Suprapubic skin (tissue), 4 donors: ENCODE results near the gene RAB22A. TPM values are rescaled to one million over a fixed set of nuclear protein-coding genes. Genes with fewer than 3 reads are reported as not detected.
A peak's percentile ranks its signal among the peaks of the same experiment; 100 is the strongest.

ENCODE experiments used
- DNase-seq, 2 donors: peaks; one replicate each; pipeline ENCODE4 v3.0.0-alpha.2; 2019; ENCODE audit warnings: low spot score in 2 of 2
- H3K27ac ChIP-seq: fragments of 200-600 bp; sonication (generic); one replicate; pipeline ENCODE4 v1.5.1; 2019
- H3K27me3 ChIP-seq: fragments of 200-600 bp; sonication (generic); one replicate; pipeline ENCODE4 v1.5.1; 2019
- H3K36me3 ChIP-seq: fragments of 200-600 bp; sonication (generic); one replicate; pipeline ENCODE4 v1.5.1; 2019
- H3K4me1 ChIP-seq: fragments of 200-600 bp; sonication (generic); one replicate; pipeline ENCODE4 v1.5.1; 2019
- H3K4me3 ChIP-seq: fragments of 200-600 bp; sonication (generic); one replicate; pipeline ENCODE4 v1.5.1; 2019; ENCODE audit warnings: mild to moderate bottlenecking
- H3K9me3 ChIP-seq: fragments of 200-600 bp; sonication (generic); one replicate; pipeline ENCODE4 v1.5.1; 2019
- CTCF ChIP-seq, 2 donors: fragments of 200-600 bp in 1 of 2; fragments of 450-650 bp in 1 of 2; sonication (generic) in 1 of 2; IDR thresholded peaks; one replicate each; pipeline ENCODE4 v1.5.1; 2016 to 2019; ENCODE audit warnings: antibody characterized with exemption in 2 of 2, mild to moderate bottlenecking in 1 of 2, moderate library complexity in 1 of 2
- EP300 ChIP-seq: sonication (generic); formaldehyde crosslinking; IDR thresholded peaks from one replicate; pipeline ENCODE4 v1.6.1; 2017; ENCODE audit warnings: antibody characterized with exemption
- POLR2A ChIP-seq, 2 donors: fragments of 450-650 bp; IDR thresholded peaks; one replicate each; pipeline ENCODE4 v1.6.1; 2017; ENCODE audit warnings: antibody characterized with exemption in 2 of 2, mild to moderate bottlenecking in 2 of 2, moderate library complexity in 2 of 2
- POLR2AphosphoS5 ChIP-seq, 3 donors: sonication (generic); formaldehyde crosslinking; IDR thresholded peaks; one replicate each; pipeline ENCODE4 v1.6.1; 2017; ENCODE audit warnings: antibody characterized with exemption in 3 of 3
- WGBS: methylation state at CpG from one replicate; pipeline ENCODE4 v1.1.5; 2018; 5-methylcytosine and 5-hydroxymethylcytosine counted together
- total RNA-seq, 4 donors: library from RNA; depleted of rRNA; stranded (reverse); fragments of >200 nt; gene quantifications; one replicate each; pipeline ENCODE4 v1.1.0, GENCODE V29; 2016

RAB22A gene
- total RNA-seq, 4 donors from 2014 or later: 17.0 to 21.6 (median 19.1) TPM

GRCh38 chr20:58405504-58406291 is 96.2 kb downstream of the RAB22A start:
- no peak overlapping the region for H3K27ac ChIP-seq
- DNase-seq: no peak
- 82% methylated on average over 11 of the region's 11 CpGs for WGBS
- H3K9me3 ChIP-seq: no peaks in the 10 kb centered on the region
- H3K4me3 ChIP-seq: no peak overlapping the region
- no peaks in the 10 kb centered on the region for H3K27me3 ChIP-seq
- peaks cover 59% of the 10 kb centered on the region for H3K4me1 ChIP-seq
- H3K36me3 ChIP-seq: no peaks in the 10 kb centered on the region
- TF ChIP-seq POLR2A (IDR thresholded peaks at IDR 0.05): no peak
- TF ChIP-seq CTCF (IDR thresholded peaks at IDR 0.05): no peak
- no peak for TF ChIP-seq EP300
- TF ChIP-seq POLR2AphosphoS5 (IDR thresholded peaks at IDR 0.05): no peak

- no peak for DNase-seq
- 62% methylated on average over 4 of the region's 4 CpGs for WGBS
- no peak overlapping the region for H3K27ac ChIP-seq
- no peaks in the 10 kb centered on the region for H3K9me3 ChIP-seq
- H3K27me3 ChIP-seq: no peaks in the 10 kb centered on the region
- TF ChIP-seq POLR2AphosphoS5 (IDR thresholded peaks at IDR 0.05): no peak
- TF ChIP-seq CTCF (IDR thresholded peaks at IDR 0.05): no peak
- no peak for TF ChIP-seq EP300
- no peak for TF ChIP-seq POLR2A (IDR thresholded peaks at IDR 0.05)
- H3K4me1 ChIP-seq: peaks cover 51% of the 10 kb centered on the region
- H3K4me3 ChIP-seq: no peak overlapping the region
- H3K36me3 ChIP-seq: no peaks in the 10 kb centered on the region
Observed at GRCh38 chr20:58406422-58407001, 97.0 kb downstream of the RAB22A start.

GRCh38 chr20:58407201-58407873 is 97.8 kb downstream of the RAB22A start:
- H3K4me1 ChIP-seq: peaks cover 43% of the 10 kb centered on the region
- no peak for TF ChIP-seq CTCF (IDR thresholded peaks at IDR 0.05)
- TF ChIP-seq EP300: no peak
- TF ChIP-seq POLR2AphosphoS5 (IDR thresholded peaks at IDR 0.05): no peak
- no peak for TF ChIP-seq POLR2A (IDR thresholded peaks at IDR 0.05)

GRCh38 chr20:58407966-58408557 is 98.5 kb downstream of the RAB22A start:
- H3K27me3 ChIP-seq: no peaks in the 10 kb centered on the region
- no peaks in the 10 kb centered on the region for H3K36me3 ChIP-seq
- no peaks in the 10 kb centered on the region for H3K9me3 ChIP-seq
- WGBS: 54% methylated on average over 2 of the region's 2 CpGs
- H3K4me3 ChIP-seq: no peak overlapping the region
- TF ChIP-seq CTCF (IDR thresholded peaks at IDR 0.05) (no peak), EP300 (no peak), POLR2AphosphoS5 (IDR thresholded peaks at IDR 0.05) (no peak)
- peaks cover 42% of the 10 kb centered on the region for H3K4me1 ChIP-seq
- peak overlapping the region; percentile 20 for H3K27ac ChIP-seq
- DNase-seq: no peak

More at GRCh38 chr20:58407201-58407873, 97.8 kb downstream of the RAB22A start:
- no peaks in the 10 kb centered on the region for H3K36me3 ChIP-seq
- no peaks in the 10 kb centered on the region for H3K9me3 ChIP-seq
- no peak for DNase-seq
- H3K27ac ChIP-seq: no peak overlapping the region
- WGBS: 22% methylated on average over 4 of the region's 4 CpGs
- H3K4me3 ChIP-seq: no peak overlapping the region
- H3K27me3 ChIP-seq: no peaks in the 10 kb centered on the region
